ENCODE results near the gene TBC1D19.

The TBC1D19 gene

DNA sequence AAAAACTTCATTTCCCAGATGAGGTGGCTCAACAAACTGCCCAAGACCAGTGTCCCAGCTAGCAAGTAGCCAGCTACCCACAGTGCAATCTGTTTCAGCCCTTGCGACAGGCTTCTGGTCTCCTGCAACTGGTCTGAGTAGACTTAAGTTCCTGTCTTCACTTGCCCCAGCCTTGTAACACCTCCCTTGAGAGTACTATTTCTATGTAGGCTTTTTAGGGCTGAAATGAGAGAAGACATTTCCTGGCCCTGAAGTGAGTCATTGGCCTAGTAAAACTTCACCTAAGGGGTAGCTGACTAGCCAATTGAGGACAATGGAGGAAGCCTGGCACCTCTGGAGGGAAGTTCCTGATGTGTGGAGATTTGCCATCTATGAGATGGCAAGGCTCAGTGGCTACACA is 196.7 kb downstream of the TBC1D19 start:
- Histone ChIP-seq H3K4me2 (ENCODE audit: low read length) (0 out of 2 replicates have a peak overlapping the region, but pooled peaks have one; percentile 6), H3K4me1 (ENCODE audit: control insufficient read depth, low read length) (peaks cover 10% of the 10 kb centered on the region), H3K36me3 (ENCODE audit: control insufficient read depth, low read length) (no peaks in the 10 kb centered on the region), H4K20me1 (ENCODE audit: control insufficient read depth, insufficient read depth, low read depth, low read length) (no peaks in the 10 kb centered on the region), H3K27ac (ENCODE audit: low read depth, low read length) (no peak overlapping the region), H3K79me2 (ENCODE audit: control insufficient read depth, low read length) (no peaks in the 10 kb centered on the region), H3F3A (ENCODE audit: control insufficient read depth, insufficient read depth) (no peaks in the 10 kb centered on the region), H3K9me2 (replicated peaks; ENCODE audit: control insufficient read depth, low read length) (no peaks in the 10 kb centered on the region), H3K27me3 (ENCODE audit: control insufficient read depth, low read length) (no peaks in the 10 kb centered on the region), H3K4me3 (ENCODE audit: low read length) (no peak overlapping the region), H3K9me3 (ENCODE audit: control insufficient read depth, insufficient read depth, low read length) (no peaks in the 10 kb centered on the region)
- no peak for TF ChIP-seq EZH2phosphoT487 (IDR thresholded peaks at IDR 0.05; ENCODE audit: borderline replicate concordance, low read length)
- TF ChIP-seq, protein P1, sequence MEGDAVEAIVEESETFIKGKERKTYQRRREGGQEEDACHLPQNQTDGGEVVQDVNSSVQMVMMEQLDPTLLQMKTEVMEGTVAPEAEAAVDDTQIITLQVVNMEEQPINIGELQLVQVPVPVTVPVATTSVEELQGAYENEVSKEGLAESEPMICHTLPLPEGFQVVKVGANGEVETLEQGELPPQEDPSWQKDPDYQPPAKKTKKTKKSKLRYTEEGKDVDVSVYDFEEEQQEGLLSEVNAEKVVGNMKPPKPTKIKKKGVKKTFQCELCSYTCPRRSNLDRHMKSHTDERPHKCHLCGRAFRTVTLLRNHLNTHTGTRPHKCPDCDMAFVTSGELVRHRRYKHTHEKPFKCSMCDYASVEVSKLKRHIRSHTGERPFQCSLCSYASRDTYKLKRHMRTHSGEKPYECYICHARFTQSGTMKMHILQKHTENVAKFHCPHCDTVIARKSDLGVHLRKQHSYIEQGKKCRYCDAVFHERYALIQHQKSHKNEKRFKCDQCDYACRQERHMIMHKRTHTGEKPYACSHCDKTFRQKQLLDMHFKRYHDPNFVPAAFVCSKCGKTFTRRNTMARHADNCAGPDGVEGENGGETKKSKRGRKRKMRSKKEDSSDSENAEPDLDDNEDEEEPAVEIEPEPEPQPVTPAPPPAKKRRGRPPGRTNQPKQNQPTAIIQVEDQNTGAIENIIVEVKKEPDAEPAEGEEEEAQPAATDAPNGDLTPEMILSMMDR (IDR thresholded peaks at IDR 0.05; ENCODE audit: low read depth, low read length, poor library complexity, severe bottlenecking) = no peak

DNA sequence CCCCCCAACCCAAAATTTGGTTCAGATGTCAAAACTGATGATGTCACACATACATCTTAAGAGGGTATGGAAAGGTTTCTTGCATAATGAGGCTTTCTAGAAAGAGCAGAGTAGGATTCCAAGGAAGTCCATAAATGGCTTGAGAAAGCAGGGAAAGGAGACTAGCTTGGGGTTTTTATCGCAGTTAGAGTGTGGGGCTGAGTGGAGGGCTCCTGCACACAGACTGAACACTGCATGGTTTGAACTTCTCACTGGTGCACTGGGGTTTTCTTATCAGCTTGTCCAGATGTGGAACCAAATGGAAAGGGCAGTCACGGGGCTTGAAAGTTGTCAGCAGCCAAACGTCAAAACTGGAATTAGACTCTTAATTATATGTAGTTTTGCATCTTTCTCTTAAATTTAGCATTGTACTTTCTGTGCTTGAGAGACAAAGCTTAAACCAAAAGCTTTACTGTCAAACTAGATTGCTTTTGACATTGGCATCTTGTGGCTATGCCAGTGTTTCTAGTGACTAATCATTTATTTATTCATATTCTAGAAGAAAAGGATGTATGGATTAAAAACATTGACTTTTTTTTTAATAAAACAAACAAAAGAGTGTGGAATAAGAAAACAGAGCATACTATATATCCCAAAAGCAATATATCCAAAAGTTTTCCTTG is 198.4 kb downstream of the TBC1D19 start:
- no peaks in the 10 kb centered on the region for H3K27me3 ChIP-seq (ENCODE audit: control insufficient read depth, low read length)
- H3K79me2 ChIP-seq (ENCODE audit: control insufficient read depth, low read length) = no peaks in the 10 kb centered on the region
- no peaks in the 10 kb centered on the region for H4K20me1 ChIP-seq (ENCODE audit: control insufficient read depth, insufficient read depth, low read depth, low read length)
- no peaks in the 10 kb centered on the region for H3K9me3 ChIP-seq (ENCODE audit: control insufficient read depth, insufficient read depth, low read length)
- 0 out of 2 replicates have a peak, but pooled peaks cover 2% of the 10 kb centered on the region for H3F3A ChIP-seq (ENCODE audit: control insufficient read depth, insufficient read depth)
- H3K4me2 ChIP-seq (ENCODE audit: low read length) = no peak overlapping the region
- no peak overlapping the region for H3K4me3 ChIP-seq (ENCODE audit: low read length)
- H3K27ac ChIP-seq (ENCODE audit: low read depth, low read length) = no peak overlapping the region
- H3K4me1 ChIP-seq (ENCODE audit: control insufficient read depth, low read length) = peaks cover 17% of the 10 kb centered on the region
- TF ChIP-seq, protein P1 (IDR thresholded peaks at IDR 0.05; ENCODE audit: low read depth, low read length, poor library complexity, severe bottlenecking) = no peak
- TF ChIP-seq EZH2phosphoT487 (IDR thresholded peaks at IDR 0.05; ENCODE audit: borderline replicate concordance, low read length) = no peak
- H3K9me2 ChIP-seq (replicated peaks; ENCODE audit: control insufficient read depth, low read length) = no peaks in the 10 kb centered on the region
- H3K36me3 ChIP-seq (ENCODE audit: control insufficient read depth, low read length) = no peaks in the 10 kb centered on the region

GRCh38 chr4:26782830-26783202 is 198.9 kb downstream of the TBC1D19 start:
- no peaks in the 10 kb centered on the region for H3K9me3 ChIP-seq (ENCODE audit: control insufficient read depth, insufficient read depth, low read length)
- H3K4me3 ChIP-seq (ENCODE audit: low read length) = no peak overlapping the region
- no peaks in the 10 kb centered on the region for H3K79me2 ChIP-seq (ENCODE audit: control insufficient read depth, low read length)
- H3K9me2 ChIP-seq (replicated peaks; ENCODE audit: control insufficient read depth, low read length) = no peaks in the 10 kb centered on the region
- no peak overlapping the region for H3K4me2 ChIP-seq (ENCODE audit: low read length)
- H3K36me3 ChIP-seq (ENCODE audit: control insufficient read depth, low read length) = no peaks in the 10 kb centered on the region
- no peaks in the 10 kb centered on the region for H4K20me1 ChIP-seq (ENCODE audit: control insufficient read depth, insufficient read depth, low read depth, low read length)
- TF ChIP-seq, protein P1 (IDR thresholded peaks at IDR 0.05; ENCODE audit: low read depth, low read length, poor library complexity, severe bottlenecking) = no peak
- no peak for TF ChIP-seq EZH2phosphoT487 (IDR thresholded peaks at IDR 0.05; ENCODE audit: borderline replicate concordance, low read length)
- H3K4me1 ChIP-seq (ENCODE audit: control insufficient read depth, low read length) = peaks cover 22% of the 10 kb centered on the region
- no peaks in the 10 kb centered on the region for H3K27me3 ChIP-seq (ENCODE audit: control insufficient read depth, low read length)
- H3K27ac ChIP-seq (ENCODE audit: low read depth, low read length) = no peak overlapping the region
- H3F3A ChIP-seq (ENCODE audit: control insufficient read depth, insufficient read depth) = 0 out of 2 replicates have a peak, but pooled peaks cover 2% of the 10 kb centered on the region

Measured in DOHH2 (cell line).